HCT116 (cell line): ENCODE results near the gene CNTN5. TPM values are rescaled to one million over a fixed set of nuclear protein-coding genes. Genes with fewer than 3 reads are reported as not detected.

Experiments used
- ATAC-seq: fragments of 200-7000 bp; cut with Tn5 transposase; 2 replicates; pipeline ENCODE4 v1.9.1; 2020; ENCODE audit warnings: mild to moderate bottlenecking, moderate library complexity
- BruUV-seq: library from RNA; stranded (reverse); fragments of 400-500 nt; replicated peaks from 2 replicates; lab custom pipeline; 2021; lab: Mats Ljungman, UMichigan
- CTCF ChIA-PET: fragments of 300-600 bp; sonication (Branson Sonifier 250); formaldehyde crosslinking; loops from one replicate; lab custom pipeline; 2021; ENCODE audit warnings: antibody characterized with exemption; lab: Charles Lee
- POLR2A ChIA-PET: fragments of 300-600, 350-600 bp; sonication (Branson Sonifier 250); formaldehyde crosslinking; loops from one replicate; lab custom pipeline; 2021; ENCODE audit warnings: antibody characterized with exemption; lab: Charles Lee
- RAD21 ChIA-PET, 2 experiments: fragments of 300-600 bp; sonication (Branson Sonifier 250); formaldehyde crosslinking; loops; one replicate each; lab custom pipeline; 2023; ENCODE audit warnings: low total read pairs in 2 of 2; ENCODE audit not compliant: uncharacterized antibody in 2 of 2, unreplicated experiment in 2 of 2, low non-redundant PET in 1 of 2; lab: Charles Lee
- DNase-seq: peaks from one replicate; pipeline ENCODE4 v3.0.0-alpha.2; 2010; ENCODE audit warnings: low read depth, low spot score
- H2AFZ ChIP-seq: fragments of 200-600 bp; shearing (Covaris generic), sonication (generic); 2 replicates; pipeline ENCODE4 v1.6.1; 2017; ENCODE audit warnings: low read depth, mixed run types, mixed read lengths, antibody characterized with exemption, low read length; ENCODE audit not compliant: poor library complexity, severe bottlenecking
- H3K27ac ChIP-seq: 2 replicates; pipeline ENCODE4 v1.5.1; 2012; ENCODE audit warnings: low read depth, low read length
- H3K27me3 ChIP-seq: fragments of 200-600 bp; sonication (generic); 2 replicates; pipeline ENCODE4 v1.6.1; 2016; ENCODE audit warnings: mixed run types, low read length, mixed read lengths; ENCODE audit not compliant: insufficient read depth
- H3K36me3 ChIP-seq, 2 experiments: fragments of 200-500 bp in 1 of 2; fragments of 200-600 bp in 1 of 2; sonication (Bioruptor generic) in 1 of 2; sonication (generic) in 1 of 2; 2 replicates each; pipeline versions ENCODE4 v1.5.1 to v1.6.1; 2014 to 2016; ENCODE audit warnings: low read length in 2 of 2, inconsistent platforms in 1 of 2, mixed read lengths in 1 of 2, mixed run types in 1 of 2; ENCODE audit not compliant: insufficient read depth in 2 of 2, control insufficient read depth in 1 of 2
- H3K4me1 ChIP-seq, 2 experiments: fragments of 200-600 bp in 1 of 2; sonication (generic) in 1 of 2; 2 replicates each; pipeline versions ENCODE4 v1.5.1 to v1.6.1; 2012 to 2017; ENCODE audit warnings: low read length in 2 of 2, inconsistent platforms in 1 of 2, mild to moderate bottlenecking in 1 of 2, mixed read lengths in 1 of 2, mixed run types in 1 of 2, moderate library complexity in 1 of 2; ENCODE audit not compliant: insufficient read depth in 2 of 2, control insufficient read depth in 1 of 2
- H3K4me2 ChIP-seq: fragments of 200-600 bp; sonication (generic); 2 replicates; pipeline ENCODE4 v1.6.1; 2017; ENCODE audit warnings: mixed run types, low read length, mixed read lengths
- H3K4me3 ChIP-seq, 2 experiments: fragments of 200-600 bp in 1 of 2; sonication (generic) in 1 of 2; replicated peaks in 1 of 2; 2 replicates each; pipeline ENCODE4 v1.5.1; 2011 to 2016; ENCODE audit warnings: low read length in 2 of 2, control low read depth in 1 of 2, low read depth in 1 of 2, mild to moderate bottlenecking in 1 of 2, mixed read lengths in 1 of 2, mixed run types in 1 of 2
- H3K79me2 ChIP-seq: fragments of 200-600 bp; sonication (generic); 2 replicates; pipeline ENCODE4 v1.6.1; 2017; ENCODE audit warnings: mild to moderate bottlenecking, mixed run types, low read length, moderate library complexity, mixed read lengths; ENCODE audit not compliant: insufficient read depth
- H3K9ac ChIP-seq: fragments of 200-600 bp; sonication (generic); 2 replicates; pipeline ENCODE4 v1.6.1; 2016; ENCODE audit warnings: low read length, mixed read lengths
- H3K9me2 ChIP-seq: fragments of 200-600 bp; sonication (generic), shearing (Covaris generic); 2 replicates; pipeline ENCODE4 v1.6.1; 2017; ENCODE audit warnings: mixed run types, mild to moderate bottlenecking, moderate library complexity; ENCODE audit not compliant: insufficient read depth
- H3K9me3 ChIP-seq, 2 experiments: fragments of 200-500 bp in 1 of 2; fragments of 200-600 bp in 1 of 2; sonication (Bioruptor generic) in 1 of 2; sonication (generic) in 1 of 2; 2 replicates each; pipeline ENCODE4 v1.6.1; 2014 to 2017; ENCODE audit warnings: low read length in 2 of 2, mixed read lengths in 2 of 2, inconsistent platforms in 1 of 2, low read depth in 1 of 2, mild to moderate bottlenecking in 1 of 2, mixed run types in 1 of 2, moderate library complexity in 1 of 2; ENCODE audit not compliant: control insufficient read depth in 1 of 2, insufficient read depth in 1 of 2
- H4K20me1 ChIP-seq: fragments of 200-600 bp; sonication (generic), shearing (Covaris generic); 2 replicates; pipeline ENCODE4 v1.6.1; 2017; ENCODE audit warnings: mixed run types, mild to moderate bottlenecking, moderate library complexity; ENCODE audit not compliant: insufficient read depth
- CBX3 ChIP-seq: IDR thresholded peaks from 2 replicates; pipeline ENCODE4 v1.6.1; 2012; ENCODE audit warnings: low read depth
- CEBPB ChIP-seq: IDR thresholded peaks from 2 replicates; pipeline ENCODE4 v1.6.1; 2012; ENCODE audit warnings: low read depth
- ELF1 ChIP-seq: IDR thresholded peaks from 2 replicates; pipeline ENCODE4 v1.6.1; 2012; ENCODE audit warnings: low read depth, borderline replicate concordance
- REST ChIP-seq: IDR thresholded peaks from 2 replicates; pipeline ENCODE4 v1.6.1; 2012; ENCODE audit warnings: low read depth
- SRF ChIP-seq: IDR thresholded peaks from 2 replicates; pipeline ENCODE4 v1.6.1; 2012; ENCODE audit warnings: low read depth
- ZBTB33 ChIP-seq: IDR thresholded peaks from 2 replicates; pipeline ENCODE4 v1.6.1; 2011; ENCODE audit warnings: mild to moderate bottlenecking, low read length, moderate library complexity; ENCODE audit not compliant: insufficient replicate concordance; ENCODE audit errors: extremely low read depth
- ZFX ChIP-seq: fragments of 450-650 bp; IDR thresholded peaks from 2 replicates; pipeline ENCODE4 v1.6.1; 2017
- intact Hi-C: fragments of 100-400 bp; cut with micrococcal nuclease; formaldehyde crosslinking; loops from 2 replicates; pipeline ENCODE4 v1.10.0; 2022
- total RNA-seq: library from RNA; stranded (reverse); gene quantifications from one replicate; pipeline ENCODE4 v1.2.1, GENCODE V29; 2021; ENCODE audit not compliant: unreplicated experiment

Gene CNTN5
- total RNA-seq, 1 experiment from 2014 or later = not detected

GRCh38 chr11:99260696-99261095 is 239.9 kb downstream of the CNTN5 start:
- ChIA-PET RAD21 (no interaction called here), CTCF (no interaction called here), POLR2A (no interaction called here)
- Histone ChIP-seq H3K9me3 (peaks cover 4 to 10% of the 10 kb centered on the region in 2 experiments; a peak in 2 of 4 replicates), H3K4me2 (no peak overlapping the region), H3K9ac (no peak overlapping the region), H2AFZ (no peak overlapping the region), H4K20me1 (no peaks in the 10 kb centered on the region), H3K9me2 (no peaks in the 10 kb centered on the region), H3K79me2 (no peaks in the 10 kb centered on the region), H3K27me3 (no peaks in the 10 kb centered on the region), H3K4me3 (no peak overlapping the region), H3K27ac (no peak overlapping the region), H3K4me1 (no peaks in the 10 kb centered on the region), H3K36me3 (no peaks in the 10 kb centered on the region)
- no peak for DNase-seq
- ATAC-seq = no peak
- TF ChIP-seq REST (no peak), SRF (no peak), ZFX (no peak), CEBPB (no peak), ELF1 (no peak), ZBTB33 (no peak), CBX3 (no peak)
- intact Hi-C loops = no loop called here
- BruUV-seq = no TSS peak
